LNCaP clone FGC (cell line): ENCODE measurements around the gene BTBD3.

Source experiments
- DNase-seq: peaks from one replicate; pipeline ENCODE4 v3.0.0-alpha.2; 2011; ENCODE audit warnings: low read depth
- H3K4me3 ChIP-seq: 2 replicates; pipeline ENCODE4 v1.5.1; 2011; ENCODE audit warnings: mild to moderate bottlenecking, low read depth, low read length, control low read depth
- TF ChIP-seq, protein P1 (sequence below): IDR thresholded peaks from 2 replicates; pipeline ENCODE4 v1.5.1; 2012; ENCODE audit warnings: mild to moderate bottlenecking; ENCODE audit not compliant: control insufficient read depth, insufficient read depth; ENCODE audit errors: extremely low read depth

The BTBD3 gene

DNA sequence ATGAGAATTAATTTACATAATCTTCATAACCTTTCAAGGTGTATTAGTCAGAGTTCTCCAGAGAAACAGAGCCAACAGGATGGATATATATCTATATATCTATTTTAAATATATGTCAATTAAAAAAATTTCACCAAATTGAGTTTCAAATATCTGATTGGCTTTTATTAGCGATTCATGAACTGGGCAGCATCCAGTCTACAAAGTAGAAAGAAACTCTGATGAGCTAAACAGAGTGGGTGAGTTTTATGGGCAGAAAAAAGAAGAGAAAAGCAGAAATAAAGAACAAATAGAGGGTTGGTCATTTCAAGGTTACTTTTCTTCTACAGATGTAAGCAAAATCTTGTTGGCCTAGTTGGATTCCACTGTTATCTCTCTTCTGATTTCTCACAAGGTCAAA lies 29.0 kb upstream of the BTBD3 start:
- TF ChIP-seq, protein P1, sequence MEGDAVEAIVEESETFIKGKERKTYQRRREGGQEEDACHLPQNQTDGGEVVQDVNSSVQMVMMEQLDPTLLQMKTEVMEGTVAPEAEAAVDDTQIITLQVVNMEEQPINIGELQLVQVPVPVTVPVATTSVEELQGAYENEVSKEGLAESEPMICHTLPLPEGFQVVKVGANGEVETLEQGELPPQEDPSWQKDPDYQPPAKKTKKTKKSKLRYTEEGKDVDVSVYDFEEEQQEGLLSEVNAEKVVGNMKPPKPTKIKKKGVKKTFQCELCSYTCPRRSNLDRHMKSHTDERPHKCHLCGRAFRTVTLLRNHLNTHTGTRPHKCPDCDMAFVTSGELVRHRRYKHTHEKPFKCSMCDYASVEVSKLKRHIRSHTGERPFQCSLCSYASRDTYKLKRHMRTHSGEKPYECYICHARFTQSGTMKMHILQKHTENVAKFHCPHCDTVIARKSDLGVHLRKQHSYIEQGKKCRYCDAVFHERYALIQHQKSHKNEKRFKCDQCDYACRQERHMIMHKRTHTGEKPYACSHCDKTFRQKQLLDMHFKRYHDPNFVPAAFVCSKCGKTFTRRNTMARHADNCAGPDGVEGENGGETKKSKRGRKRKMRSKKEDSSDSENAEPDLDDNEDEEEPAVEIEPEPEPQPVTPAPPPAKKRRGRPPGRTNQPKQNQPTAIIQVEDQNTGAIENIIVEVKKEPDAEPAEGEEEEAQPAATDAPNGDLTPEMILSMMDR, result no peak
- no peak overlapping the region for H3K4me3 ChIP-seq
- no peak for DNase-seq

DNA sequence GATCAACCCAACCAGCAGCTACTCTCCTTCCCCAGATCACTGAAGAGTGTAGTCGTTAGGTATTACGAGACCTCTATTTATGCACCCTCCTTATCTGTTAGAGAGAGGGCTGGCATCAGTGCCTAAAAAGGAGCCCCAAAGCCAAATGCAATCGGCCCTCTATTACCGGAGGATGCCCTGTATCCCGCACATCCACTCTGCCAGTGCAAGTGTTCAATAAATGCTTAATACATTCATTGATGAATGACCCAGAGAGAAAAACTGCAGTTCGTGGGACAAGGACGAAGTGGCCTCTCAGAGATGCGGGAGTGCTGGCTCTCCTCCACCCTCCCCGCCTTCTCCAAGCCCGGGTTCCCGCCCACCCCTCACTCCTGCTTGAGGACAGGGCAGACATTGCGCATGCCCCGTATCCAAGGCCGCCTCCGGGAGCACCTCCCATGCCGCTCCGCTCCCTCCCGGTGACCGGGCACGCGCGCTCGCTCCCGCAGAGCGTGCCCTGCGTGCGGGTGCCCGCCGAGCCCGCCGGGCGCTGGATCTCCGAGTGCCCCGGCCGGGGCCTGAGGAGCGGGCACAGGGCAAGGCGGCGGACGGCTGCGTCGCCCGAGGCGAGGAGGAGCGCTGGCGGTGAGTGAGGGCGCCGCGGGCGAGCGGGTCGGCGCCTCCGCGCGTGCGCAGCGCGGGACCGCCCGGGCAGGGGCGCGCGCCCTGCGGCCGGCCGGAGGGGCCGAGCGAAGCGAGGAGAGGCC lies 27.2 kb upstream of the BTBD3 start:
- H3K4me3 ChIP-seq, result peak overlapping the region; percentile 75
- TF ChIP-seq, protein P1, result no peak
- peak; percentile 74 for DNase-seq

DNA sequence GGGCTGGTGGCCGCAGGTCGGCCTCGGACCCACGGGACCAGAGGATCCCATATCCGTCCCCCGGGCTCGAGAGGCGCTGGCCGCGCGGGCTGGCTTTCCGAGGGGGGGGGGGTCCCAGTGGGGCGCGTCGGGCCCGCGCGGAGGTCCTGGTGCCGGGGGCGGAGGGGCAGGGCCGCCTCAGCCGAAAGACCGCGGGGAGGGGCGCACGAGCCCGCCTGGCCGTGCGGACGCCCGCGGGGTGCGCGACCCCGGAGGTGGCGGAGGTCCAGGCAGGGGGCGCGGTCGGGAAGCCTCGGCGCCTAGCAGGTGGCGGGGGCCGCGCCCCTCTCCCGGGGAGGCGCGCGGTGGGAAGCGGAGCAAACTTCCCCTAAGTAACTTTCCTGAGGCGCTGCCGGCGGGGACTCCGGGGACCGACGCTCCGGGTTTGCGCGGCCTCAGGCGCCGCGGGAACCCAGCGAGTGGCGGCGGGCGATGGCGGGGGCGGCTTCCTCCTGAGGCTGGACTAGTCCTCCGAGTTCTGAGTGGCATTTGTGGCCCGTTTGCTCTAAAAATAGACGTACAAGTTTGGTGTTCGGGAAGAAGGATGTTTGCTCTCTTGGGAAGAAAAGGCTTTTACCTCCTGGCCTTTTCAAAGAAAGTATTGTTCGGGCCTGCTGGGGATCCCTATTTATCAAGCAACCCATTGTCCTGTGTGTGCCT lies 26.5 kb upstream of the BTBD3 start:
- DNase-seq, result no peak
- peak overlapping the region; percentile 75 for H3K4me3 ChIP-seq
- TF ChIP-seq, protein P1, result no peak

DNA sequence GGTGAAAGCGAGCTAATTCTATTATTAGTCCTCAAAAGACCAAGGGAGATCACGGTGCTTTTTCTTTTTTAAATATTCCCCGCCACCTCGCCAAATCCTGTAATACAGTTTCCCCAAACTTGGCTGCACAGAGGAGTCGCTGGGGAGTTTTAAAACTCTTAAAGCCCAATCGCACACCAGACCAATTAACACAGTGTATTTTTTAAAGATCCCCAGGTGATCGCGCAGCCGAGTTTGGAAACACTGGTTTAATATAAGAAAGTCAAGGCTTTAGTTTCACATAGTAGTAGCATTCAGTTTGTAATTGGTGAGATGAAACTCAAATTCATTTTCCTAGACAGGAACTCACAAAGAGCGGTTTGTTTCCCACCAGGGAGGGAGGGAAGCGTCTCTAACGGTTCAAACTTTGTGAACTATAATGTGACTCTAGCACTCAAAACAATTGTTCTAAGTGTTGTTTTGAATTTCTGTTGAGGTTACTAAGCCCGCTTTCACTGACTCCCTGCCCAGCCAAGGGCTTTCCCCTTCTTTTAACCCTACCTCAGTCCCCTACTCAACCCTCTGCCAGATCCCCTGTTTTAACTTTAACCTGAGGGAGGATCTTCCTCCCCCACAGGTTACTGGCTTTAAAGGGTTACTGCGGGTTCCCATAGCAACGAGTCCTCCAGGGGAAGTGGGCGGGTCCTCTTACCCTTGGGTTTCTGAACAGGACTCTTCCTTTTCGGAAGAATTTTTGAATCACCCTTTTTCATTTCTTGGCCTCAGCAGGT lies 25.7 kb upstream of the BTBD3 start:
- DNase-seq, result peak; percentile 32
- H3K4me3 ChIP-seq, result peak overlapping the region; percentile 75
- TF ChIP-seq, protein P1, result no peak

DNA sequence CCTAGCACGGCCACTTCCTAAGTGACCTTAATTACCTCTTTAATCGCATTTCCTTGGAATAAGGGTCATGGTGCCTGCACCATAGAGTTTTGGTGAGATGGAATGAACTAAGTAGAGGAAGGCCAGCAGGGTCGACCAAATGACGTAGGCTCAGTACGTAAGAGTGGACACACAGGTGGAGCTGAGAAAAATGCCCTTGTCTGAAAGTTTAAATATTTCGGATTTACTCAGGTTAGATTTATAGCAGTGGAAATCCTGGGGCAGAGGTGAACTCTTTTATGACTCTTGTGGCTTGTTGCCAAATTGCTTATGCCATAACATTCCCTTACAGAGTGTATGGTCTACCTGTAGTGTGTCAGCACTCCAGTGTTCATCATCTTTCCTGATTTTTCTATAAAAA lies 23.6 kb upstream of the BTBD3 start:
- H3K4me3 ChIP-seq, result no peak overlapping the region
- TF ChIP-seq, protein P1, result no peak
- DNase-seq, result no peak

DNA sequence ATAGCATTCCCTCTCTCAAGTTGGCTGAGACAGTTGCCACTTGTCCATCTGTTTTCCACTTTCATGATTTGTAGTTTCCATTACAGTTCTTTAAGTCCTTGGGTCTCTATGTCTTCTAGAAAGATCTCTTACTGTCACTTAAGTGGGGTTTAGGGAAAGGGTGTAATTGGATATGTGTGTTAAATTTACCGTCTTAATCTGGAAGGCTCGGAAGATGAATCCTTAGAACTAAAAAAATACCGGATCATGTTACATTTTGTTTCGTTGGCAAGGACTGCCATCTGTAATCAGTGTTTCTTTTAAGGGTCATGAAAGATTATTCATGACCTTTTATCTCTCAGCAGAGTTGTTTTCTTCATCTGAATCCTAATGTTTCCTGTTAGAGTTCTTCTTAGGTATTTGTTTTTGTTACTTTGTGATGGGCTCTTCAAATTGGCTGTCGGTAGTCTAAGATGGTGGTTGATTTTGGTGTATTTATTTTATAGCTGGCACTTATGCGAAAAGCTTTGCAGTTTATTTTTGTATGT lies 21.8 kb upstream of the BTBD3 start:
- no peak for DNase-seq
- TF ChIP-seq, protein P1, result no peak
- H3K4me3 ChIP-seq, result no peak overlapping the region
